ENCODE results near the gene DHX38.

GRCh38 chr16:72134507-72134906 is 40.9 kb downstream of the DHX38 start:
- no peak for TF ChIP-seq EZH2phosphoT487 (IDR thresholded peaks at IDR 0.05; ENCODE audit: borderline replicate concordance)
- TF ChIP-seq, protein P1, sequence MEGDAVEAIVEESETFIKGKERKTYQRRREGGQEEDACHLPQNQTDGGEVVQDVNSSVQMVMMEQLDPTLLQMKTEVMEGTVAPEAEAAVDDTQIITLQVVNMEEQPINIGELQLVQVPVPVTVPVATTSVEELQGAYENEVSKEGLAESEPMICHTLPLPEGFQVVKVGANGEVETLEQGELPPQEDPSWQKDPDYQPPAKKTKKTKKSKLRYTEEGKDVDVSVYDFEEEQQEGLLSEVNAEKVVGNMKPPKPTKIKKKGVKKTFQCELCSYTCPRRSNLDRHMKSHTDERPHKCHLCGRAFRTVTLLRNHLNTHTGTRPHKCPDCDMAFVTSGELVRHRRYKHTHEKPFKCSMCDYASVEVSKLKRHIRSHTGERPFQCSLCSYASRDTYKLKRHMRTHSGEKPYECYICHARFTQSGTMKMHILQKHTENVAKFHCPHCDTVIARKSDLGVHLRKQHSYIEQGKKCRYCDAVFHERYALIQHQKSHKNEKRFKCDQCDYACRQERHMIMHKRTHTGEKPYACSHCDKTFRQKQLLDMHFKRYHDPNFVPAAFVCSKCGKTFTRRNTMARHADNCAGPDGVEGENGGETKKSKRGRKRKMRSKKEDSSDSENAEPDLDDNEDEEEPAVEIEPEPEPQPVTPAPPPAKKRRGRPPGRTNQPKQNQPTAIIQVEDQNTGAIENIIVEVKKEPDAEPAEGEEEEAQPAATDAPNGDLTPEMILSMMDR (conservative IDR thresholded peaks at IDR 0.05; ENCODE audit: low read length), result no peak

Data from Loucy (cell line).